Left ventricle myocardium inferior (tissue), 1 donor: ENCODE data around the gene SCAMP2. TPM values are rescaled to one million over a fixed set of nuclear protein-coding genes. Genes with fewer than 3 reads are reported as not detected.

Source experiments
- DNase-seq: peaks from one replicate; pipeline ENCODE4 v3.0.0-alpha.2; 2020
- H3K27ac ChIP-seq: fragments of 200-600 bp; replicated peaks from 2 replicates; pipeline ENCODE4 v1.8.0; 2021
- H3K27me3 ChIP-seq: fragments of 200-600 bp; 2 replicates; pipeline ENCODE4 v1.8.0; 2021; ENCODE audit warnings: low read depth
- H3K36me3 ChIP-seq: fragments of 200-600 bp; 2 replicates; pipeline ENCODE4 v1.8.0; 2021
- H3K4me1 ChIP-seq: fragments of 200-600 bp; 2 replicates; pipeline ENCODE4 v1.8.0; 2021
- H3K4me3 ChIP-seq: fragments of 200-600 bp; 2 replicates; pipeline ENCODE4 v1.8.0; 2021; ENCODE audit warnings: mild to moderate bottlenecking, moderate library complexity
- H3K9me3 ChIP-seq: fragments of 200-600 bp; replicated peaks from 2 replicates; pipeline ENCODE4 v1.8.0; 2021
- CTCF ChIP-seq: fragments of 200-600 bp; IDR thresholded peaks from 2 replicates; pipeline ENCODE4 v1.8.0; 2021; ENCODE audit warnings: antibody characterized with exemption, mild to moderate bottlenecking, borderline replicate concordance
- intact Hi-C: fragments of 100-400 bp; cut with micrococcal nuclease; formaldehyde crosslinking; loops from one replicate; pipeline ENCODE4 v1.11.0; 2022
- total RNA-seq: library from RNA; stranded (reverse); fragmentation: NEBNext Ultra II Directional; extraction: Animal tissue kit (Norgen Biotek cat#: 25700); gene quantifications from one replicate; pipeline ENCODE4 v1.2.1, GENCODE V29; 2021
- donor health status: DM: no; HTN: yes; CAD: no; lungs with severe emphysema.

SCAMP2 gene
- total RNA-seq, 1 donor from 2014 or later, result 40.7 TPM

- peaks cover 37% of the 10 kb centered on the region for H3K4me1 ChIP-seq
- H3K36me3 ChIP-seq, result peaks cover 45% of the 10 kb centered on the region
- no peaks in the 10 kb centered on the region for H3K9me3 ChIP-seq
- no peak overlapping the region for H3K27ac ChIP-seq
- intact Hi-C loops, result no loop called here
- no peak for DNase-seq
- no peaks in the 10 kb centered on the region for H3K27me3 ChIP-seq
- no peak overlapping the region for H3K4me3 ChIP-seq
- no peak for TF ChIP-seq CTCF
Measured at GRCh38 chr15:74801311-74801997, 71.7 kb downstream of the SCAMP2 start.

- H3K27ac ChIP-seq, result peak overlapping the region; percentile 76
- H3K27me3 ChIP-seq, result no peaks in the 10 kb centered on the region
- peaks cover 45% of the 10 kb centered on the region for H3K36me3 ChIP-seq
- DNase-seq, result no peak
- no peak for TF ChIP-seq CTCF
- no peak overlapping the region for H3K4me3 ChIP-seq
- intact Hi-C loops, result no loop called here
- no peaks in the 10 kb centered on the region for H3K9me3 ChIP-seq
- H3K4me1 ChIP-seq, result peaks cover 37% of the 10 kb centered on the region
Measured at GRCh38 chr15:74800559-74801094, 72.5 kb downstream of the SCAMP2 start.

- Histone ChIP-seq H3K4me3 (no peak overlapping the region), H3K27ac (peak overlapping the region; percentile 76), H3K9me3 (no peaks in the 10 kb centered on the region), H3K4me1 (peaks cover 39% of the 10 kb centered on the region), H3K27me3 (no peaks in the 10 kb centered on the region), H3K36me3 (peaks cover 45% of the 10 kb centered on the region)
- TF ChIP-seq CTCF, result peak; percentile 99
- intact Hi-C loops, result no loop called here
- peak; percentile 77 for DNase-seq
Measured at GRCh38 chr15:74799856-74800558, 73.2 kb downstream of the SCAMP2 start.

GRCh38 chr15:74799255-74799855 is 73.8 kb downstream of the SCAMP2 start:
- intact Hi-C loops, result no loop called here
- Histone ChIP-seq H3K9me3 (no peaks in the 10 kb centered on the region), H3K27ac (peak overlapping the region; percentile 76), H3K27me3 (no peaks in the 10 kb centered on the region), H3K4me3 (no peak overlapping the region), H3K4me1 (peaks cover 45% of the 10 kb centered on the region), H3K36me3 (peaks cover 45% of the 10 kb centered on the region)
- DNase-seq, result no peak
- no peak for TF ChIP-seq CTCF

DNA sequence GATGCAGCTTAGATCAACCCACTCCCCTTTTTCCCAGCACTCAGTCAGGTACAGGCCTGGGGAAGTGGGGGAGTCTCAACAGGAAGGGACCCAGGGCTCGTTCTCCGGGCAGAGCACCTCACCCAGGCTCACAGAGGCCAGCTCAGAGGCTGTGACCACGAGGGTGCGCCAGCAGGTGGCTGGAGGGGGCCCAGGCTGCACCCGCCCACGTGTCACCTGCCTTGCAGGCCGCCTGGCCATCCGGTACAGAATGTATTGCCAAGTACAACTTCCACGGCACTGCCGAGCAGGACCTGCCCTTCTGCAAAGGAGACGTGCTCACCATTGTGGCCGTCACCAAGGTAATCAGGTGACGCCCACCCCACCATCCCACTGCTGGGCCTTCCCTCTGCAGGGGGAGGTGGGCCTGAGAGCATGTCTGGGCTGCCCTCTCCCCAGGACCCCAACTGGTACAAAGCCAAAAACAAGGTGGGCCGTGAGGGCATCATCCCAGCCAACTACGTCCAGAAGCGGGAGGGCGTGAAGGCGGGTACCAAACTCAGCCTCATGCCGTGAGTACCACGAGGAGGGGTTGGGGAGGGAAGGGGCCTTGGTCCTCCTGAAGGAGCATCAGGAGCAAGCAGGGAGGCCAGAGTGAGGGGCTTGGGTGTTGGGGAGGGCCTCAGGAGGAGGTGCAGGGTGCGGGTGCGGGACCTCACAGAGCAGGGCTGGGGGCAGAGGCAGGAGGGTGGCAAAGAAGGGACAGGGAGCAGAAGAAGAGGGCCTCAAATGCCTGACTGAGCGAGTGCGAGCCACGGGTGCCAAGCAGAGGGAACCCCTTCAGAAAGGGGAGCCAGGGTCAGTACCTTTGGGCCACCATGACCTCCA is 74.5 kb downstream of the SCAMP2 start:
- H3K27me3 ChIP-seq, result no peaks in the 10 kb centered on the region
- no peaks in the 10 kb centered on the region for H3K9me3 ChIP-seq
- peaks cover 50% of the 10 kb centered on the region for H3K4me1 ChIP-seq
- H3K36me3 ChIP-seq, result peaks cover 43% of the 10 kb centered on the region
- TF ChIP-seq CTCF, result peak; percentile 46
- peak; percentile 69 for DNase-seq
- H3K4me3 ChIP-seq, result no peak overlapping the region
- intact Hi-C loops, result no loop called here
- peak overlapping the region; percentile 76 for H3K27ac ChIP-seq
